HG02938 (cell line): Measurements from ENCODE around the gene ELOA.
A peak's percentile ranks its signal among the peaks of the same experiment; 100 is the strongest.
"Not testable (repeated sequence)": the region's sequence is repeated elsewhere in the genome, so short reads cannot be mapped to it uniquely, and the experiment has no call there.

Experiments used
- ATAC-seq: cut with Tn5 transposase; IDR thresholded peaks from one replicate; pipeline ENCODE4 v1.9.1; 2021; ENCODE audit warnings: mild to moderate bottlenecking, moderate library complexity; ENCODE audit not compliant: unreplicated experiment

Gene ELOA

GRCh38 chr1:23732363-23733224 lies 10.7 kb upstream of the ELOA start:
- ATAC-seq = no peak

GRCh38 chr1:23733281-23733680 lies 10.0 kb upstream of the ELOA start:
- not testable (repeated sequence) for ATAC-seq

GRCh38 chr1:23736437-23737134 lies 6.7 kb upstream of the ELOA start:
- no peak for ATAC-seq

GRCh38 chr1:23741609-23742008 lies 1.7 kb upstream of the ELOA start:
- ATAC-seq = no peak

- peak; percentile 28 for ATAC-seq
These were observed 493 bp upstream of the ELOA start for GRCh38 chr1:23742670-23743286.

- ATAC-seq = no peak
These were observed 2.2 kb downstream of the ELOA start for GRCh38 chr1:23745515-23745914.

- ATAC-seq = no peak
These were observed 4.7 kb downstream of the ELOA start for GRCh38 chr1:23748016-23748415.

GRCh38 chr1:23751050-23751814 lies 8.0 kb downstream of the ELOA start:
- no peak for ATAC-seq

GRCh38 chr1:23751815-23752200 lies 8.5 kb downstream of the ELOA start:
- ATAC-seq = no peak

- ATAC-seq = no peak
These were observed 9.6 kb downstream of the ELOA start for GRCh38 chr1:23752909-23753308.

GRCh38 chr1:23756676-23757075 lies 13.4 kb downstream of the ELOA start:
- ATAC-seq = no peak

- no peak for ATAC-seq
These were observed 14.5 kb downstream of the ELOA start for GRCh38 chr1:23757812-23758211.

GRCh38 chr1:23759277-23759676 lies 16.0 kb downstream of the ELOA start:
- ATAC-seq = no peak

- ATAC-seq = no peak
These were observed 19.8 kb downstream of the ELOA start for GRCh38 chr1:23763041-23763577.

GRCh38 chr1:23768733-23769132 lies 25.5 kb downstream of the ELOA start:
- no peak for ATAC-seq

- no peak for ATAC-seq
These were observed 29.0 kb downstream of the ELOA start for GRCh38 chr1:23772049-23772853.

- no peak for ATAC-seq
These were observed 29.6 kb downstream of the ELOA start for GRCh38 chr1:23772854-23773242.

GRCh38 chr1:23774174-23774880 lies 31.1 kb downstream of the ELOA start:
- ATAC-seq = no peak

GRCh38 chr1:23776217-23776616 lies 32.9 kb downstream of the ELOA start:
- no peak for ATAC-seq
